SJSA1 (cell line): ENCODE measurements around the gene FNDC10. TPM values are rescaled to one million over a fixed set of nuclear protein-coding genes. Genes with fewer than 3 reads are reported as not detected.
"Not testable (repeated sequence)": the region's sequence is repeated elsewhere in the genome, so short reads cannot be mapped to it uniquely, and the experiment has no call there.

Experiments used
- DNase-seq, 2 experiments: peaks; one replicate each; pipeline ENCODE4 v3.0.0-alpha.2; 2015 to 2020; ENCODE audit warnings: low spot score in 2 of 2, low read depth in 1 of 2
- H3K27ac ChIP-seq: fragments of 250-450 bp; sonication (Bioruptor Pico); 2 replicates; pipeline ENCODE4 v1.5.1; 2020; ENCODE audit warnings: mild to moderate bottlenecking, moderate library complexity
- H3K27me3 ChIP-seq: fragments of 250-450 bp; sonication (Bioruptor Pico); replicated peaks from 2 replicates; pipeline ENCODE4 v1.5.1; 2020; ENCODE audit warnings: mild to moderate bottlenecking, moderate library complexity
- H3K36me3 ChIP-seq: fragments of 250-450 bp; sonication (Bioruptor Pico); 2 replicates; pipeline ENCODE4 v1.5.1; 2020; ENCODE audit warnings: mild to moderate bottlenecking
- H3K4me1 ChIP-seq: fragments of 250-450 bp; sonication (Bioruptor Pico); replicated peaks from 2 replicates; pipeline ENCODE4 v1.6.1; 2021; ENCODE audit warnings: mild to moderate bottlenecking
- H3K4me3 ChIP-seq: fragments of 250-450 bp; sonication (Bioruptor Pico); 2 replicates; pipeline ENCODE4 v1.5.1; 2020; ENCODE audit warnings: mild to moderate bottlenecking
- H3K9me3 ChIP-seq: fragments of 250-450 bp; sonication (Bioruptor Pico); replicated peaks from 2 replicates; pipeline ENCODE4 v1.5.1; 2020; ENCODE audit warnings: mild to moderate bottlenecking
- total RNA-seq: library from RNA; depleted of rRNA; stranded (reverse); fragments of >200 nt; shearing (Covaris generic); gene quantifications from 2 replicates; pipeline ENCODE4 v1.2.3, GENCODE V29; 2014; rRNA removed

Gene FNDC10
- total RNA-seq = 0.50 and 0.76 TPM in 2 replicates

GRCh38 chr1:1599935-1600860, at the start of gene FNDC10:
Gene FNDC10, minus strand, starts transcription at chr1:1600135. Its CDS starts 120 bp downstream, at chr1:1600015.
- H3K27ac ChIP-seq = no peak within 1 kb of the TSS
- peaks cover 2% of the 10 kb centered on the region; the same call in 1 of the 2 replicates for H3K9me3 ChIP-seq
- peak within 1 kb of the TSS; percentile 33 for H3K4me3 ChIP-seq
- peaks cover 18% of the 10 kb centered on the region for H3K4me1 ChIP-seq
- peaks cover 40% of the 10 kb centered on the region for H3K27me3 ChIP-seq
- no peak for DNase-seq
- no peaks in the 10 kb centered on the region for H3K36me3 ChIP-seq

- DNase-seq = peak in 1 of 2 experiments; percentile 30
- H3K27me3 ChIP-seq, H3K4me3 ChIP-seq, H3K27ac ChIP-seq, H3K4me1 ChIP-seq, H3K9me3 ChIP-seq: not testable (repeated sequence)
- peaks cover 14% of the 10 kb centered on the region for H3K36me3 ChIP-seq
Measured at GRCh38 chr1:1648265-1648664, 48.3 kb upstream of the FNDC10 start.

GRCh38 chr1:1647567-1648241, 47.8 kb upstream of the FNDC10 start:
- not testable (repeated sequence) for H3K36me3 ChIP-seq, H3K27me3 ChIP-seq

GRCh38 chr1:1646326-1646725, 46.4 kb upstream of the FNDC10 start:
- not testable (repeated sequence) for H3K4me3 ChIP-seq, H3K27ac ChIP-seq, H3K36me3 ChIP-seq, H3K9me3 ChIP-seq, H3K4me1 ChIP-seq, DNase-seq, H3K27me3 ChIP-seq

More at GRCh38 chr1:1647567-1648241, 47.8 kb upstream of the FNDC10 start:
- DNase-seq = peak in 1 of 2 experiments; percentile 22
- not testable (repeated sequence) for H3K9me3 ChIP-seq, H3K4me3 ChIP-seq, H3K4me1 ChIP-seq, H3K27ac ChIP-seq

DNA sequence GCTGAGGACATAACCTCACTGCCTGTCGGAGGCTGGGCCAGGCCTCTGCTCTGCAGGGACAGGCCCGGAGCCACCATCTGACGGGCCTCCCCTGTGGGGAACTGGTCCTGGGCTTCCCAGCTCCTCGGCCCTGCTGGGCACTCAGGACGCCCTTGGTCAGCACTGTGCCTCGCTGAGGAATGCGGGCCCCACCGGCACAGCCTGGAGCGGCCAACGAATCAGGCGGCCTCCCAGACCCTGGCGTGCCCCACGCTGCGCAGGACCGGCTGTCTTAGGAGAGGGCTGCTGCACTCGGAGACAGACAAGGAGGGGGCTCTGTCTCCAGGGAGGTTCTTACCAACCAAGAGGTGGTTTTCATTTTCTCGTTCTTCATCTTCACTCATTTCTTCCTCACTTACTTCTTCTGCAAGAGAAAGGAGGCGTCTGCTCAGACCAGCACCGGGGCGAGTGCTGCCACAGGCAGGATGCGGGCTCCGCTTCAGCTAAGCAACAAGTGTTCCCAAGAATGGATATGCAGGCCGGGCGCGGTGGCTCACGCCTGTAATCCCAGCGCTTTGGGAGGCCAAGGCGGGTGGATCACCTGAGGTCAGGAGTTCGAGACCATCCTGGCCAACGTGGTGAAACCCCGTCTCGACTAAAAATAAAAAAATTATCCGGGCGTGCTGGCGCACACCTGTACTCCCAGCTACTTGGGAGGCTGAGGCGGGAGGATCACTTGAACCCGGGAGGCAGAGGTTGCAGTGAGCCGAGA, 41.0 kb upstream of the FNDC10 start:
- H3K9me3 ChIP-seq, H3K4me3 ChIP-seq, H3K27me3 ChIP-seq, H3K4me1 ChIP-seq, H3K27ac ChIP-seq, H3K36me3 ChIP-seq: not testable (repeated sequence)
- peak in 1 of 2 experiments; percentile 28 for DNase-seq

GRCh38 chr1:1640081-1640480, 40.1 kb upstream of the FNDC10 start:
- not testable (repeated sequence) for H3K27ac ChIP-seq, H3K4me1 ChIP-seq, H3K36me3 ChIP-seq, H3K9me3 ChIP-seq, H3K27me3 ChIP-seq, H3K4me3 ChIP-seq
- DNase-seq = peak in 1 of 2 experiments; percentile 35

- not testable (repeated sequence) for H3K9me3 ChIP-seq, H3K4me1 ChIP-seq, H3K36me3 ChIP-seq, H3K27me3 ChIP-seq, H3K4me3 ChIP-seq, H3K27ac ChIP-seq
- DNase-seq = peak in 1 of 2 experiments; percentile 19
Measured at GRCh38 chr1:1639368-1639767, 39.4 kb upstream of the FNDC10 start.

DNA sequence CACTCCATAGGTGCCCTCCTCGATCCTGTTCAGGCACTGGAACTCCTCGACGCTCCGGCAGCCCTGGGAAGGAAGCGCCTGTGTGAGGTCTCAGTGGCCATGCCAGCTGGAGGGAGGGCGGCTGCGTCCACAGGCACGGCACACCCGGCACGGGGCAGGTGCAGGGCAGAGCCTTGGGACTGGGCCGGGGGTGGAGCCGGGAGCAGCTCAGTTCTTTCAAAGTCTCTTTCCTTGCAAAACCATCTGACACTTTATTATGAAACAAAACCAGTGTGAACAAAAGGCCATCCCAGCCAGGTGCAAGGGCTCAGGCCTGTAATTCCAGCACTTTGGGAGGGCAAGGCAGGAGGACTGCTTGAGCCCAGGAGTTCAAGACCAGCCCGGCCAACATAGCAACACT, 38.6 kb upstream of the FNDC10 start:
- not testable (repeated sequence) for H3K9me3 ChIP-seq, H3K4me3 ChIP-seq, H3K27me3 ChIP-seq, H3K36me3 ChIP-seq, H3K27ac ChIP-seq, H3K4me1 ChIP-seq
- DNase-seq = peak in 1 of 2 experiments; percentile 39

DNA sequence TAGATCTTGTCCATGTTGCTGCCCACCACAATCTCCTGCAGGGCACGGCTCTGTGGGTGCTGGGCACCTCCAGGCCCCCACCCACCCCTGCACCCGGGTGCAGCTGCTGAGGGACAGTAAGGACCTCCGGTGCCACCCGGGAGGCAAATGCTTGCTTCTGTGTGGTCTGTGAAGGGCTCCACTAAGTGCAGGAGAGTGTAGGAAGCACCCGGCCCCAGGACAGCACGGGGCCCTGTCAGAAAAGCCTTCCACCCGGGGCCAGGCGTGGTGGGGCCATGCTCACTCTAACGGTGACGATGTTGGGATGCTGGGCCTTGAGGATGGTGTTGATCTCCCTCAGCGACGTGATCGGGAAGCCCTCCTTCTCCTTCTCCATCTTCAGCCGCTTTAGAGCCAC, 37.5 kb upstream of the FNDC10 start:
- not testable (repeated sequence) for H3K9me3 ChIP-seq, H3K27me3 ChIP-seq, H3K36me3 ChIP-seq, H3K27ac ChIP-seq, H3K4me3 ChIP-seq, H3K4me1 ChIP-seq
- DNase-seq = peak in 1 of 2 experiments; percentile 37

DNA sequence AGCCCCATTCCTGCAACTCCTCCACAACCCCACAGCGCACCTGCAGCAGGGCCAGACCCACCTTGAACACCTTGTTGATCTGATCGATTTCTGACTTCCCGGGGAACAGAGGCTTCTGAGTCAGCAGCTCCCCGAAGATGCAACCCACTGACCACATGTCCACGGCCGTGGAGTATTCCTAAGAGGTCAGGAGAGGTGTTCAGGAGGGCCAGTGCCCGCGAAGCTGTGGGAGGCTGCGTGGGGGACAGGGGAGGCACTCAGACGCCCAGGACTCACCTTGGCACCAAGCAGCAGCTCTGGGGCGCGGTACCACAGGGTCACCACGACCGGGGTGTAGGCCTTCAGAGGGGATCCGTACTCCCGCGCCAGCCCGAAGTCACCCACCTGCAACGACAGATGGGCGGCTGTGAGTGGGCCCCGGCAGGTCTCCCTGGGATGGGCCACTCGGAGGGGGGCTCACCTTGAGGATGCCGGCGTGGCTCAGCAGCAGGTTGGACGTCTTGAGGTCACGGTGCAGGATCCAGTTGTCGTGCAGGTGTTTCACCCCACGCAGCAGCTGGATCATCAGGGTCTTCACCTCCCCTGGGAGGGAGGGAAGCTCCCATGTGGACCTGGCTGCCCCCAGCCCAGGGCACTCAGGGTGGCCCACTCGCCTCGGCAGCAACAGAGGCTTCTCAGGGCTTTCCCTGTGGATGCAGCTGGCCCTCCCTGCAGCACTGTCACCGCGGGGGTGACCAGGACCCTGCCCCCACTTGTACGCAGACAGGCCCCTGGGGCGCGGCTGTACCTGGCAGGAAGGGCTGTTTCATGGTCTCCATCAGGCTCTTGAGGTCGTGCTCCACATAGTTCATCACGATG, 36.9 kb upstream of the FNDC10 start:
- H3K4me1 ChIP-seq, H3K9me3 ChIP-seq, H3K27ac ChIP-seq, H3K27me3 ChIP-seq, H3K4me3 ChIP-seq, H3K36me3 ChIP-seq: not testable (repeated sequence)
- peak in 1 of 2 experiments; percentile 38 for DNase-seq

DNA sequence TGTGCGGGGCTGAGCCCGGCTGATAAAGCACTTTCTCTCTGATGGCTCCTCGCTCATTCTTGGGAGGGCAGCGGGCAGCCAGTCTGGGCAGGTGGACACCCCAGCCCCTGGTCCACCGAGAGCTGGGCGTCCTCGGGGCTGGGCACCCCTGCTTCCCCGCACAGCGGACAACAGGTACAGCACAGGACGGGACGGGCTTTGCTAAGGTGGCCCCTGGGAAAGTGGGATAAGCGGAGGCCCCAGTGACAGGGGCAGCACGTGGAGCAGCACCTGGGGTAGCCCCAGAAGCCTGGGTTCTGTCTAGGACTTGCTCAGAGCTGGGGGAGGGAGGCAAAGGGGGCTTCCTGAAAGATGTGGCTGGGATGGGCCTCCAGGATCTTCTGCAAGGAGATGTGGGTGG, 34.7 kb upstream of the FNDC10 start:
- H3K27me3 ChIP-seq, H3K4me3 ChIP-seq, H3K27ac ChIP-seq, H3K36me3 ChIP-seq, H3K4me1 ChIP-seq, H3K9me3 ChIP-seq: not testable (repeated sequence)
- peak in 1 of 2 experiments; percentile 40 for DNase-seq

GRCh38 chr1:1633409-1633808, 33.5 kb upstream of the FNDC10 start:
- H3K27me3 ChIP-seq, DNase-seq, H3K9me3 ChIP-seq, H3K4me3 ChIP-seq, H3K27ac ChIP-seq, H3K36me3 ChIP-seq, H3K4me1 ChIP-seq: not testable (repeated sequence)

- Histone ChIP-seq H3K4me3 (no peak within 1 kb of the TSS), H3K9me3 (no peaks in the 10 kb centered on the region)
- no peak for DNase-seq
Measured at GRCh38 chr1:1631782-1632420, 32.0 kb upstream of the FNDC10 start, which contains the start of gene MMP23B. Gene MMP23B, plus strand, starts transcription at chr1:1632173. Its CDS starts 46 bp downstream, at chr1:1632219.

More at GRCh38 chr1:1631782-1632420, 32.0 kb upstream of the FNDC10 start, which contains the start of gene MMP23B:
- no peaks in the 10 kb centered on the region for H3K4me1 ChIP-seq
- H3K36me3 ChIP-seq = peaks cover 9% of the 10 kb centered on the region; the same call in 1 of the 2 replicates
- H3K27me3 ChIP-seq = no peaks in the 10 kb centered on the region
- no peak within 1 kb of the TSS for H3K27ac ChIP-seq
